ENCODE results near the gene GTF2H3. TPM values are rescaled to one million over a fixed set of nuclear protein-coding genes. Genes with fewer than 3 reads are reported as not detected.

GTF2H3 gene
- total and polyA plus RNA-seq, 10 of the 15 experiments (the other 5 are each of a cell fraction or from before 2014, with no cell fraction given) = 20.6 to 62.9 (median 34.7) TPM

GRCh38 chr12:123599721-123600120 lies 33.9 kb upstream of the GTF2H3 start:
- FAIRE-seq (no peak), DNase-seq (ENCODE audit: low read depth, low spot score) (no peak), ATAC-seq (no peak)
- no peak overlapping the region for H3K9ac ChIP-seq (ENCODE audit: control insufficient read depth, insufficient read depth, low read length)
- ChIA-PET RAD21 (ENCODE audit: unreplicated experiment) (no interaction called here), POLR2A (no interaction called here), CTCF (no interaction called here), SMC1A (ENCODE audit: uncharacterized antibody, unreplicated experiment) (interaction anchor here (0.8 kb wide), 1 partner anchor 20 kb away, joined by 3 read pairs; no protein-coding TSS in a partner anchor)
- H3K79me2 ChIP-seq (ENCODE audit: control insufficient read depth, insufficient read depth, low read length) = peaks cover 37% of the 10 kb centered on the region
- TF ChIP-seq STAT1 (conservative IDR thresholded peaks at IDR 0.05) = no peak
- TF ChIP-seq BCLAF1 (IDR thresholded peaks at IDR 0.05) = no peak
- TF ChIP-seq RCOR1 (conservative IDR thresholded peaks at IDR 0.05; ENCODE audit: low read depth, low read length) = no peak
- no peak for TF ChIP-seq REST (IDR thresholded peaks at IDR 0.05; ENCODE audit: low read depth, low read length)
- TF ChIP-seq SMAD5 (IDR thresholded peaks at IDR 0.05; ENCODE audit: low read depth) = no peak
- TF ChIP-seq ZNF592 (IDR thresholded peaks at IDR 0.05) = no peak
- TF ChIP-seq ZNF622 (IDR thresholded peaks at IDR 0.05) = no peak
- no peak for TF ChIP-seq RBBP5 (conservative IDR thresholded peaks at IDR 0.05)
- H2AFZ ChIP-seq (ENCODE audit: control insufficient read depth, low read depth, low read length) = no peak overlapping the region
- no peaks in the 10 kb centered on the region for H3K27me3 ChIP-seq (replicated peaks in 1 of 2; ENCODE audit: control insufficient read depth in 2 of 2, insufficient read depth in 2 of 2, low read length in 1 of 2)
- WGBS (ENCODE audit: insufficient coverage, insufficient replicate concordance, low lambda C conversion rate, missing lambda C conversion rate) = 98% methylated on average over 2 of the region's 7 CpGs
- H3K4me3 ChIP-seq = no peak overlapping the region
- no peak overlapping the region for H3K4me2 ChIP-seq (ENCODE audit: control insufficient read depth, insufficient read depth)
- no peak overlapping the region for H3K27ac ChIP-seq (ENCODE audit: control insufficient read depth, insufficient read depth)
- no TSS peak for BruUV-seq (replicated peaks)
- H3K36me3 ChIP-seq (ENCODE audit: control insufficient read depth in 2 of 2, insufficient read depth in 2 of 2, low read length in 1 of 2) = peaks cover 2 to 16% of the 10 kb centered on the region in 2 experiments
- peaks cover 4% of the 10 kb centered on the region; the same call in 1 of the 2 replicates for H3K4me1 ChIP-seq (ENCODE audit: control insufficient read depth, insufficient read depth, low read length)
- no peaks in the 10 kb centered on the region for H4K20me1 ChIP-seq (ENCODE audit: control insufficient read depth, insufficient read depth)
- in situ Hi-C loops (cut with MboI) = no loop called here
- intact Hi-C loops (cut with micrococcal nuclease; ENCODE audit: unreplicated experiment) = no loop called here
- no peaks in the 10 kb centered on the region for H3K9me3 ChIP-seq (replicated peaks; ENCODE audit: control insufficient read depth, insufficient read depth, low read length)
